ENCODE results near the gene DPEP2.

The DPEP2 gene

GRCh38 chr16:67959536-67960329, 39.6 kb downstream of the DPEP2 start:
- H3K4me3 ChIP-seq (ENCODE audit: low read depth, low read length) = peak overlapping the region; percentile 5; the same call in 1 of the 2 replicates
- TF ChIP-seq, protein P1, sequence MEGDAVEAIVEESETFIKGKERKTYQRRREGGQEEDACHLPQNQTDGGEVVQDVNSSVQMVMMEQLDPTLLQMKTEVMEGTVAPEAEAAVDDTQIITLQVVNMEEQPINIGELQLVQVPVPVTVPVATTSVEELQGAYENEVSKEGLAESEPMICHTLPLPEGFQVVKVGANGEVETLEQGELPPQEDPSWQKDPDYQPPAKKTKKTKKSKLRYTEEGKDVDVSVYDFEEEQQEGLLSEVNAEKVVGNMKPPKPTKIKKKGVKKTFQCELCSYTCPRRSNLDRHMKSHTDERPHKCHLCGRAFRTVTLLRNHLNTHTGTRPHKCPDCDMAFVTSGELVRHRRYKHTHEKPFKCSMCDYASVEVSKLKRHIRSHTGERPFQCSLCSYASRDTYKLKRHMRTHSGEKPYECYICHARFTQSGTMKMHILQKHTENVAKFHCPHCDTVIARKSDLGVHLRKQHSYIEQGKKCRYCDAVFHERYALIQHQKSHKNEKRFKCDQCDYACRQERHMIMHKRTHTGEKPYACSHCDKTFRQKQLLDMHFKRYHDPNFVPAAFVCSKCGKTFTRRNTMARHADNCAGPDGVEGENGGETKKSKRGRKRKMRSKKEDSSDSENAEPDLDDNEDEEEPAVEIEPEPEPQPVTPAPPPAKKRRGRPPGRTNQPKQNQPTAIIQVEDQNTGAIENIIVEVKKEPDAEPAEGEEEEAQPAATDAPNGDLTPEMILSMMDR (IDR thresholded peaks at IDR 0.05; ENCODE audit: low read depth, low read length) = no peak

DNA sequence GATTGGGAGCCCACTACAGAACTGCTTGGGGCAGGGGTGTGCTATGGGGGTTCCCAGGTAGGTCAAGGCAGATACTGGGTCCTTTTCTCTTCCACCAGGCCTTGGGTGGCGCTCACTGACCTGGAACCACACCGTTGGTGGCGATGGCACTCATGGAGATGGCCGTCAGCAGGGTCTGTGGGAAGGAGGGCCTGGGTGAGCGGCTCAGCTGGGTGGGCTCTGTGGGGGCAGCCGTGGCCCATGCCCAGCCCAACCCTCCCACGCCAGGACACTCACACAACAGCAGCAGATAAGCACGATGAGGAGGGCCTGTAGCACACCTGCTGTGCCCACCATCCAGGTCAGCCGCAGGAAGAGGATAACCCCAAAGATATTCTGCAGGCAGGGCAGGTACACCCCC, 41.7 kb downstream of the DPEP2 start:
- TF ChIP-seq, protein P1 (IDR thresholded peaks at IDR 0.05; ENCODE audit: low read depth, low read length) = no peak
- H3K4me3 ChIP-seq (ENCODE audit: low read depth, low read length) = no peak overlapping the region

DNA sequence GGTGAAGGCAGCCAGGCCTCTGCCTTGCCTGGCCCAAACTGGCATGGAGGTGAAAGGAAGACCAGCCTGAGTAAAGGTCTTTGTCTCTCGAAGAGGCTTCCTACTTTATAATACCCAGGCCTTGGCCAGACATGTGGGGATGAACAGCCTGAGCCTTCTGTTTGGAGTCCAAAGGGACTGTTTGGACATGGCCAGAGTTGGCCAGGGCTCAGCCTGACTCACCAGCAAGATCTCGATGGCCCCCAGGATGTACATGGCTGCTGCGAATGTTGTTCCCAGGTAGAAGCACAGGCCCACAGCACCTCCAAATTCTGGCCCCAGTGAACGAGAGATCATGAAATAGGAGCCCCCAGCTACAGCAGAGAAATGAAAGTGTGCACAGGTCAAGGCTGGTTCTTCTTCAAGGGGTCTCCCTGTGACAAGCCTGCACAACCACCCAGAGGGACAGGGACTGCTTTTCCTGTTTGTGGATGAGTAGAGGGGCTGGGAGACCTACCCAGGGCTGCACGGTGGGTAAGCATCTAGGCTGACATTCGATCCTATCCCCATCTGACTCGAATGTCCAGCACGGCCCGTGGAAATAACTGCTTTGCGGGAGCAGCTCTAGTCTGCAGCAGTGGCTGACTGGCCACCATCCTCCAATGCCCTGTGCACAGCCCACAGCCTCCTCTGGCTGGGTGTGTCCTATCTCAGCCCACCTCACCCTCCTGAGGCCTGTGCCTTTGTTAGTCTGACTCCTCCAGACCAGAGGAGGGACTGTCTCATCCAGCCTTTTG, 44.7 kb downstream of the DPEP2 start:
- TF ChIP-seq, protein P1 (IDR thresholded peaks at IDR 0.05; ENCODE audit: low read depth, low read length) = no peak
- H3K4me3 ChIP-seq (ENCODE audit: low read depth, low read length) = no peak overlapping the region

- H3K4me3 ChIP-seq (ENCODE audit: low read depth, low read length) = no peak overlapping the region
- TF ChIP-seq, protein P1 (IDR thresholded peaks at IDR 0.05; ENCODE audit: low read depth, low read length) = no peak
These were observed 45.5 kb downstream of the DPEP2 start for GRCh38 chr16:67953641-67954375.

DNA sequence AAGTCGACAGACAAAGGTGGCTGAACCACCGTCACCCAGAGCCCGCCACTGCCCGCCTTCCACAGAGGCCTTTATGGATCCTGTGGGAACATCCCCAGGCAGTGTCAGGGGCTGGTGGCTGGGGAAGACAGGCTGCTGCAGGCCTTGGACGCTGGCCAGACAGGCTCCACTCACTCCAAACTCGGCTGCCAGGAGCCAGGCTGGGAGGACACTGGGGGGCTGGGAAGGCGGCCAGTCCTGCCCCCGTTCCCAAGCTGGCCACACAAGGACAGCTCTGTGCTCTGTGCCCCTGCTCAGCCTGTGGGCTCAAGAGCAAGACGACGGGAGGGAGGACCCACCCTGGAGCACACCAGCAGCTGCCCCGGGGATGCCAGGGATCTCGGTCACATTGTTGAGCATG, 47.8 kb downstream of the DPEP2 start:
- TF ChIP-seq, protein P1 (IDR thresholded peaks at IDR 0.05; ENCODE audit: low read depth, low read length) = no peak
- H3K4me3 ChIP-seq (ENCODE audit: low read depth, low read length) = no peak overlapping the region

GRCh38 chr16:67950335-67950843, 48.9 kb downstream of the DPEP2 start:
- TF ChIP-seq, protein P1 (IDR thresholded peaks at IDR 0.05; ENCODE audit: low read depth, low read length) = no peak
- H3K4me3 ChIP-seq (ENCODE audit: low read depth, low read length) = no peak overlapping the region
